Parathyroid adenoma (tissue), 2 donors: ENCODE data around the gene LRP8.

ENCODE experiments used
- H2AFZ ChIP-seq: fragments of 300-600 bp; sonication (generic); one replicate; pipeline ENCODE4 v1.7.0; 2017; ENCODE audit warnings: antibody characterized with exemption, mild to moderate bottlenecking
- H3K27ac ChIP-seq: fragments of 300-600 bp; sonication (generic); one replicate; pipeline ENCODE4 v1.7.0; 2017
- H3K27me3 ChIP-seq: fragments of 300-600 bp; sonication (generic); one replicate; pipeline ENCODE4 v1.7.0; 2017; ENCODE audit warnings: low read length; ENCODE audit not compliant: control insufficient read depth, insufficient read depth
- H3K36me3 ChIP-seq: fragments of 300-600 bp; sonication (generic); one replicate; pipeline ENCODE4 v1.7.0; 2017; ENCODE audit warnings: low read length; ENCODE audit not compliant: control insufficient read depth, insufficient read depth
- H3K4me1 ChIP-seq: fragments of 300-600 bp; sonication (generic); one replicate; pipeline ENCODE4 v1.7.0; 2017; ENCODE audit warnings: control low read depth
- H3K4me2 ChIP-seq: fragments of 300-600 bp; sonication (generic); one replicate; pipeline ENCODE4 v1.7.0; 2017; ENCODE audit warnings: low read length
- H3K4me3 ChIP-seq: fragments of 300-600 bp; sonication (generic); one replicate; pipeline ENCODE4 v1.7.0; 2017; ENCODE audit warnings: low read depth, low read length
- H3K79me2 ChIP-seq: fragments of 300-600 bp; sonication (generic); one replicate; pipeline ENCODE4 v1.7.0; 2017; ENCODE audit warnings: control low read depth
- H3K9ac ChIP-seq: fragments of 300-600 bp; sonication (generic); one replicate; pipeline ENCODE4 v1.7.0; 2017; ENCODE audit warnings: mild to moderate bottlenecking
- H3K9me3 ChIP-seq: fragments of 300-600 bp; sonication (generic); one replicate; pipeline ENCODE4 v1.7.0; 2017; ENCODE audit warnings: low read length; ENCODE audit not compliant: control insufficient read depth
- CTCF ChIP-seq: fragments of 300-600 bp; sonication (generic); IDR thresholded peaks from one replicate; pipeline ENCODE4 v1.7.0; 2017; ENCODE audit warnings: antibody characterized with exemption, mild to moderate bottlenecking
- donor health status: primary hyperparathyroidism.

LRP8 gene

GRCh38 chr1:53324728-53325297 is 3.1 kb downstream of the LRP8 start:
- Histone ChIP-seq H3K9ac (no peak overlapping the region), H3K27ac (no peak overlapping the region)

GRCh38 chr1:53324321-53324720 is 3.5 kb downstream of the LRP8 start:
- no peak for TF ChIP-seq CTCF
- H3K9me3 ChIP-seq = no peaks in the 10 kb centered on the region
- H3K36me3 ChIP-seq = no peaks in the 10 kb centered on the region
- H3K79me2 ChIP-seq = no peaks in the 10 kb centered on the region
- H3K4me3 ChIP-seq = no peak overlapping the region
- no peaks in the 10 kb centered on the region for H3K27me3 ChIP-seq
- H3K27ac ChIP-seq = no peak overlapping the region
- no peaks in the 10 kb centered on the region for H3K4me1 ChIP-seq
- H3K4me2 ChIP-seq = no peak overlapping the region
- H3K9ac ChIP-seq = no peak overlapping the region
- H2AFZ ChIP-seq = no peak overlapping the region

More at GRCh38 chr1:53324728-53325297, 3.1 kb downstream of the LRP8 start:
- Histone ChIP-seq H3K36me3 (no peaks in the 10 kb centered on the region), H3K9me3 (no peaks in the 10 kb centered on the region), H3K4me3 (no peak overlapping the region), H3K27me3 (no peaks in the 10 kb centered on the region), H2AFZ (no peak overlapping the region), H3K79me2 (no peaks in the 10 kb centered on the region), H3K4me2 (no peak overlapping the region), H3K4me1 (no peaks in the 10 kb centered on the region)
- TF ChIP-seq CTCF = no peak

- H3K4me3 ChIP-seq = no peak overlapping the region
- H3K9ac ChIP-seq = no peak overlapping the region
- H3K4me2 ChIP-seq = no peak overlapping the region
- H3K36me3 ChIP-seq = no peaks in the 10 kb centered on the region
- no peaks in the 10 kb centered on the region for H3K9me3 ChIP-seq
- no peaks in the 10 kb centered on the region for H3K4me1 ChIP-seq
- H3K27ac ChIP-seq = no peak overlapping the region
- no peaks in the 10 kb centered on the region for H3K79me2 ChIP-seq
- H3K27me3 ChIP-seq = no peaks in the 10 kb centered on the region
- no peak for TF ChIP-seq CTCF
- H2AFZ ChIP-seq = no peak overlapping the region
Measured at GRCh38 chr1:53323316-53323715, 4.6 kb downstream of the LRP8 start.

- Histone ChIP-seq H2AFZ (no peak overlapping the region), H3K36me3 (no peaks in the 10 kb centered on the region), H3K27ac (no peak overlapping the region), H3K4me1 (no peaks in the 10 kb centered on the region), H3K4me2 (no peak overlapping the region), H3K79me2 (no peaks in the 10 kb centered on the region), H3K9ac (no peak overlapping the region), H3K9me3 (no peaks in the 10 kb centered on the region), H3K27me3 (no peaks in the 10 kb centered on the region), H3K4me3 (no peak overlapping the region)
- TF ChIP-seq CTCF = no peak
Measured at GRCh38 chr1:53321776-53322602, 5.9 kb downstream of the LRP8 start.
